NT2/D1 (cell line): Measurements from ENCODE around the gene PKDCC.
A peak's percentile ranks its signal among the peaks of the same experiment; 100 is the strongest.

Experiments
- DNase-seq: peaks from one replicate; pipeline ENCODE4 v3.0.0-alpha.2; 2011; ENCODE audit warnings: low read depth, low spot score
- H3K27me3 ChIP-seq: 2 replicates; pipeline ENCODE4 v1.6.0; 2011; ENCODE audit warnings: mild to moderate bottlenecking; ENCODE audit not compliant: insufficient read length, insufficient read depth
- H3K36me3 ChIP-seq: 2 replicates; pipeline ENCODE4 v1.6.1; 2011; ENCODE audit warnings: mild to moderate bottlenecking, low read length, mixed read lengths; ENCODE audit not compliant: insufficient read depth, insufficient read length
- H3K4me1 ChIP-seq: 2 replicates; pipeline ENCODE4 v1.5.1; 2011; ENCODE audit not compliant: insufficient read depth, insufficient read length
- H3K4me3 ChIP-seq: 2 replicates; pipeline ENCODE4 v1.5.1; 2011; ENCODE audit warnings: low read depth; ENCODE audit not compliant: insufficient read length
- H3K9ac ChIP-seq: 2 replicates; pipeline ENCODE4 v1.6.0; 2011; ENCODE audit warnings: low read depth; ENCODE audit not compliant: insufficient read length
- H3K9me3 ChIP-seq: 2 replicates; pipeline ENCODE4 v1.5.1; 2011; ENCODE audit warnings: mild to moderate bottlenecking, low read length; ENCODE audit not compliant: insufficient read depth
- SUZ12 ChIP-seq: IDR thresholded peaks from 2 replicates; pipeline ENCODE4 v1.6.1; 2011; ENCODE audit not compliant: insufficient read length, insufficient read depth; ENCODE audit errors: extremely low read depth
- YY1 ChIP-seq: IDR thresholded peaks from 2 replicates; pipeline ENCODE4 v1.6.1; 2011; ENCODE audit not compliant: insufficient read length, insufficient read depth
- ZNF274 ChIP-seq: IDR thresholded peaks from 2 replicates; pipeline ENCODE4 v1.6.1; 2011; ENCODE audit warnings: mild to moderate bottlenecking, low read depth, low read length

Gene PKDCC

DNA sequence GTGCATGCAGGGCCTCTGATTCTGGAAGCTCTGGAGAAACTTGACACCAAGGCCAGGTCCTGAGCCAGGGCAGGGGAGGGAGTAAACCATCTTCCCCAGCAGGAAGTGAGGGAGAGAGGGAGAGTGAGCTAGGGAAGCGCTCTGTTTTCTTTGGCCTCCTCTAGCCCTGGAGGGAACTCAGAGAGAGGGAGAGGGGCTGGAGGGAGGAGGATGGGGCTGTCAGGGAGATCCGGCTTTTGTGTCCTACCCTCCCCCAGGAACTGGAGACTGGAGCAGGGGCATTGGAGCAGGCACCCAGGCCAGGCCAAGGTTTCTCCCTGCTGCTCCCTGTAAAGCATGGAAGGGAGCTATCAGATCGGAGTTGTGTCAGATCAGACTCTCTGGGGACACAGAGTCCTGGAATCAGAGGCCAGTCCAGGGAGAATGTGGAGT is 22.7 kb upstream of the PKDCC start:
- no peak for TF ChIP-seq YY1
- TF ChIP-seq SUZ12: no peak
- TF ChIP-seq ZNF274: no peak
- Histone ChIP-seq H3K4me3 (no peak overlapping the region), H3K27me3 (no peaks in the 10 kb centered on the region), H3K4me1 (peaks cover 10% of the 10 kb centered on the region), H3K9me3 (no peaks in the 10 kb centered on the region), H3K9ac (peak overlapping the region; percentile 65), H3K36me3 (no peaks in the 10 kb centered on the region)
- DNase-seq: peak; percentile 87

DNA sequence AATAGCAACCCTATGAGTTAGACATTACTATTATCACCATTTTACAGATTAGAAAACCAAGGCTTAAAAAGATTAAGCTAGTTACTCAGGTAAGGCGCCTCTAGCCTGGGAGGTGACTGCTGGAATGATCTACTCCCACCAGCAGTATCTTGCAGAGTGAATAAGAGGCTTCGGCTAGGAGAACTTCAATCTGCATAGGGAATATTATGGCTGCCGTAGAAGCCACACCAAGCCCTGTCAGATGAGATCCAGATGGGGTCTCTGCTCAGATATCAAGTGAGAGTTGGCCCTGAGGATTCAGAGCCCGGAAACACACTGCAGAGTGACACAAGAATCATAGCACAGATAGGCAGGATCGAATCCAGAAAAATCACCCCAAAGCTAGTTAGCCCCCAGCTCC is 21.5 kb upstream of the PKDCC start:
- Histone ChIP-seq H3K4me1 (peaks cover 17% of the 10 kb centered on the region), H3K27me3 (no peaks in the 10 kb centered on the region), H3K9ac (no peak overlapping the region), H3K9me3 (no peaks in the 10 kb centered on the region), H3K4me3 (no peak overlapping the region), H3K36me3 (no peaks in the 10 kb centered on the region)
- no peak for DNase-seq
- TF ChIP-seq SUZ12 (no peak), ZNF274 (no peak), YY1 (no peak)

- no peaks in the 10 kb centered on the region for H3K36me3 ChIP-seq
- TF ChIP-seq SUZ12: no peak
- TF ChIP-seq ZNF274: no peak
- TF ChIP-seq YY1: no peak
- peak overlapping the region; percentile 42 for H3K9ac ChIP-seq
- no peaks in the 10 kb centered on the region for H3K27me3 ChIP-seq
- DNase-seq: no peak
- peaks cover 17% of the 10 kb centered on the region for H3K4me1 ChIP-seq
- H3K9me3 ChIP-seq: no peaks in the 10 kb centered on the region
- no peak overlapping the region for H3K4me3 ChIP-seq
These were observed 19.2 kb upstream of the PKDCC start for GRCh38 chr2:42028571-42029148.

GRCh38 chr2:42029171-42029570 is 18.6 kb upstream of the PKDCC start:
- no peak for DNase-seq
- no peaks in the 10 kb centered on the region for H3K9me3 ChIP-seq

DNA sequence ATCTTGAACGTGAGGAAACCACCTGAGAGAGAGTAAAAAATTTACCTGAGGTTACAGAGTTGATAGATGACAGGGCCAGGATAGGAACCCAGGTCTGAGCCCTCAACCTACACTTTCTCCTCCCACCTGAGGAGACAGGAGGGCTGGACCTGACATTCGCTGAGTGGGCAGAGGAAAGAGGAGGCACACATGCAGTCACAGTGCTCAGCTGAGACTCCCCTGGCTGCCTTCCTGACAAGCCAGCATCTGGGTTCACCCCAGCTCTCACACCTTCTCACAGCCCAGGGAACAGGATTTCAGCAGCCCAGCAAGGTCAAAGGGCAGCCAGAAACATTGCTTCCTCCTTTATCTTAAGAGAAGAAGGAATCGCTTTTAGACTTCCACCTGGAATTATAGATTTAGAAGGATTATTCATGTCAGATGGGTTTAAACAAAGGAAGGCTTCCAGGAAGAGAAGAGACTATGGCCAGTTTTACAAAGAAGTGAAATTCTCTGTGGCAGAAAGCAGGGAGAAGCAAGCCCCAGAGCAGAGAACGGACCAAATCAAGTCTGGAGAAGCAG is 18.1 kb upstream of the PKDCC start:
- no peak for TF ChIP-seq SUZ12
- no peak for TF ChIP-seq YY1
- TF ChIP-seq ZNF274: no peak
- no peaks in the 10 kb centered on the region for H3K27me3 ChIP-seq
- no peaks in the 10 kb centered on the region for H3K9me3 ChIP-seq
- DNase-seq: no peak
- H3K4me3 ChIP-seq: no peak overlapping the region
- peak overlapping the region; percentile 61 for H3K9ac ChIP-seq
- no peaks in the 10 kb centered on the region for H3K36me3 ChIP-seq
- peaks cover 17% of the 10 kb centered on the region for H3K4me1 ChIP-seq

More at GRCh38 chr2:42029171-42029570, 18.6 kb upstream of the PKDCC start:
- no peak for TF ChIP-seq ZNF274
- TF ChIP-seq YY1: no peak
- no peak for TF ChIP-seq SUZ12
- Histone ChIP-seq H3K36me3 (no peaks in the 10 kb centered on the region), H3K9ac (no peak overlapping the region), H3K4me1 (peaks cover 17% of the 10 kb centered on the region), H3K27me3 (no peaks in the 10 kb centered on the region), H3K4me3 (no peak overlapping the region)

GRCh38 chr2:42030200-42030759 is 17.5 kb upstream of the PKDCC start:
- Histone ChIP-seq H3K36me3 (no peaks in the 10 kb centered on the region), H3K9ac (peak overlapping the region; percentile 61), H3K9me3 (no peaks in the 10 kb centered on the region), H3K4me3 (no peak overlapping the region), H3K27me3 (no peaks in the 10 kb centered on the region), H3K4me1 (peaks cover 16% of the 10 kb centered on the region)
- no peak for DNase-seq
- TF ChIP-seq ZNF274 (no peak), SUZ12 (no peak), YY1 (no peak)

- Histone ChIP-seq H3K9ac (no peak overlapping the region), H3K36me3 (no peaks in the 10 kb centered on the region), H3K27me3 (no peaks in the 10 kb centered on the region), H3K4me1 (peaks cover 13% of the 10 kb centered on the region), H3K4me3 (no peak overlapping the region), H3K9me3 (no peaks in the 10 kb centered on the region)
- no peak for DNase-seq
- TF ChIP-seq YY1: no peak
- no peak for TF ChIP-seq ZNF274
- TF ChIP-seq SUZ12: no peak
These were observed 17.0 kb upstream of the PKDCC start for GRCh38 chr2:42030829-42031228.
